GM12891 (cell line): ENCODE results near the gene FGG.
"Not testable (repeated sequence)": the region's sequence is repeated elsewhere in the genome, so short reads cannot be mapped to it uniquely, and the experiment has no call there.

Source experiments
- POLR2A ChIP-seq: IDR thresholded peaks from 2 replicates; pipeline ENCODE4 v1.6.1; 2011; ENCODE audit warnings: low read depth, low read length, control low read depth
- POLR2AphosphoS5 ChIP-seq: IDR thresholded peaks from 2 replicates; pipeline ENCODE4 v1.6.1; 2011; ENCODE audit warnings: low read depth, low read length, control low read depth
- SPI1 ChIP-seq: IDR thresholded peaks from 2 replicates; pipeline ENCODE4 v1.6.1; 2011; ENCODE audit warnings: low read depth, low read length, control low read depth
- TAF1 ChIP-seq: IDR thresholded peaks from 2 replicates; pipeline ENCODE4 v1.6.1; 2011; ENCODE audit warnings: low read depth, low read length, control low read depth

DNA sequence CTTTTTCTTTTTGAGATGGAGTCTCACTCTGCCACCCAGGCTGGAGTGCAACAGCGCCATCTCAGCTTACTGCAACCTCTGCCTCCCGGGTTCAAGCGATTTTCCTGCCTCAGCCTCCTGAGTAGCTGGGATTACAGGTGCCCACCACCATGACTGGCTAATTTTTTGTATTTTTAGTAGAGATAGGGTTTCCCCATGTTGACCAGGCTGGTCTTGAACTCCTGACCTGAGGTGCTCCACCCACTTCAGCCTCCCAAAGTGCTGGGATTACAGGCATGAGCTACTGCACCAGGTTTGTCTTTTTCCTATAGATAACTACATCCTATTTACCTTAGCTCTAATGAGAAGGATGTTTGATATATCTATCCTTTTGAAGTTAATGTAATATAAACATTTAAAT is 18.1 kb downstream of the FGG start:
- TF ChIP-seq POLR2AphosphoS5, POLR2A, TAF1, SPI1: not testable (repeated sequence)
